Activated CD8-positive, alpha-beta memory T cell treated with anti-CD3 and anti-CD28 coated beads for 36 hours (primary cell): ENCODE measurements around the gene ERMARD. TPM values are rescaled to one million over a fixed set of nuclear protein-coding genes. Genes with fewer than 3 reads are reported as not detected.

Experiments
- CTCF ChIA-PET: fragments of 350-600 bp; sonication (Branson Sonifier 250); formaldehyde crosslinking; loops from one replicate; lab custom pipeline; 2021; ENCODE audit warnings: antibody characterized with exemption; lab: Charles Lee
- POLR2A ChIA-PET: fragments of 350-600 bp; sonication (Branson Sonifier 250); formaldehyde crosslinking; loops from one replicate; lab custom pipeline; 2021; ENCODE audit warnings: antibody characterized with exemption; lab: Charles Lee
- total RNA-seq, 2 experiments: library from RNA; stranded (reverse); gene quantifications; one replicate each; pipeline ENCODE4 v1.2.3, GENCODE V29; 2021

Gene ERMARD
- total RNA-seq, 2 experiments from 2014 or later: 24.0 to 25.1 TPM

DNA sequence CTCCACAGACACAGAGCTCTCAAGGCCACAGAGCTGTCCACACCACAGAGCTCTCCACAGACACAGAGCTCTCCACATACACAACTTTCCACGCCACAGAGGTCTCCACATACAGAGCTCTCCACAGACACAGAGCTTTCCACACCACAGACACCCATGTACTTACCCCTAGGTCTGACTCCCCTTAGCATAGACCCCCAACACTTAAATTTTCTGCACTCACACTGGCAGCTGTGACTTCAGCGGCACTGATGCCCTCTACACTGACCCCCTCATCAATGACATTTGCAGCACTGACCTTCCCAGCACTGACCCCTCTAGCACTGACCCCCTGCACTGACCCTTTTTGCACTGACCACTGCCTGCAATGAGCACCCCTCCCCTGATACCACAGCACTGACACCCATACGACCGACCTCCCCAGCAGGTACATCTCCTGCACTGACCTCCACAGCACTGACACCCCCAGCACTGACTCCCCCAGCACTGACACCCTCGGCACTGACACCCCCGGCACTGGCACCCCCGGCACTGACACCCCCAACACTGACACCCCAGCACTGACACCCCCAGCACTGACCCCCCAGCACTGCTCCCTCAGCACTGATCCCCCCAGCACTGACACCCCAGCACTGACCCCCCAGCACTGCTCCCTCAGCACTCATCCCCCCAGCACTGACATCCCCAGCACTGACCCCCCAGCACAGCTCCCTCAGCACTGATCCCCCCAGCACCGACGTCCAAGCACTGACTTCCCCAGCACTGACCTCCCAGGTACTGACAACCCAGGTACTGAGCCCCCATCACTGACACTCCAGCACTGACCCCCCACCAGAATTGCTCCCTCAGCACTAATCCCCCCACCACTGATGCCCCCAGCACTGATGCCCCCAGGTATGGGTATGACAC is 56.5 kb downstream of the ERMARD start:
- CTCF ChIA-PET: no interaction called here
- POLR2A ChIA-PET: no interaction called here

GRCh38 chr6:169808608-169808967 is 57.2 kb downstream of the ERMARD start:
- CTCF ChIA-PET: no interaction called here
- POLR2A ChIA-PET: no interaction called here

DNA sequence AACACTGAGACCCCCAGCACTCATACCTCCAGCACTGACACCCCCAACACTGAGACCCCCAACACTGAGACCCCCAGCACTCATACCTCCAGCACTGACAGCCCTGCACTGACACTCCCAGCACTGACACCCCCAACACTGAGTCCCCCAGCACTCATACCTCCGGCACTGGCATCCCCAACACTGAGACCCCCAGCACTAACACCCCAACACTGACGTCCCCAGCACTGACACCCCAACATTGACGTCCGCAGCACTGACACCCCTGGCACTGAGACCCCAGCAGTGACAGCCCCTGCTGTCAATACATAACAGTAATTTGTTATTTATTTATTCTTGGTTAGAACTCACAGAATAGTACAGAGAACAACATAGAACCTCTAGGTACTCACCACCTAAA is 58.0 kb downstream of the ERMARD start:
- POLR2A ChIA-PET: no interaction called here
- CTCF ChIA-PET: no interaction called here

DNA sequence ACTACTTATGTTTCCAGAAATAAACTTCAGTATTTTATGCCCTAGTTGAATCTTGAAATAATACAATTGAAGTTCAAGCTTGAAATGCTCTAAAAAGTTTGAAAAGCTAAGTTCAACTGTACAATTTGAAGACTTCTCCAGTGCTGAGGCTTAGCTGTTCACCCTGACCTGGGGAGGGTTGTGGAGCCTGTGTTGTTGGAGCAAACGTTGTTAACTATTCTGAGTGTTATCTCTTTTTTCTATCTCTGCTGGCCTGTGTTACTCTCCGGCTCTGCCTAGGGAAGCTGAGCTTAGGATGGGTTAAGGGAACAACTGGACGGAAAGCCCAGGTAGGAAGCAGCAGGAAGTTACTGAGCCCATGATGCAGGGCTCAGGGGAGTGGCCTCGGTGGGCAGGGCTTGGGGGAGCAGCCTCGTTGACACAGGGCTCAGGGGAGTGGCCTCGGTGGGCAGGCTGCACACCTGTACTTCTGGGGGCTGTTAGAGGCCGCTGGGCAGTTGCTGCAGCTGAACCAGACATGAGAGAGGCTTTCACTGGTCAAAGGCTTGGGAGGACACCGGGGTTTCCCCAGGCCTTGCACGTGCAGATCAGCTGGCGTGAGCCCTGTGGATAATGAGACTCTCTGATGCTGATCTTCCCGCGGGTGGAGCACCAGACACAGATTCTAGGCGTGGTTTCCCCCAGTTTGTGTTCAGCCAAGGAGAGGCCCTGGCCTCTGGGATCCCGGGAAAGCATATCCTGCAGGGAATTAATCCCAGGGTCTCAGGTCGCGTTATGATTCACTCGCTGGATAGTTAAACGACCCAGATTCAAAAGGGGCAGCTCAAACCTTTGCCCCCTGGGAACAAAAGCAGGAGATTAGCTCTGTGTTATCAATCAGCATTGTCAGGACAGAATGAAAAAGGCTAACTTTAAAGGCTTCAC is 58.9 kb downstream of the ERMARD start:
- CTCF ChIA-PET: no interaction called here
- POLR2A ChIA-PET: no interaction called here

GRCh38 chr6:169811072-169811471 is 59.6 kb downstream of the ERMARD start:
- ChIA-PET CTCF (no interaction called here), POLR2A (no interaction called here)

DNA sequence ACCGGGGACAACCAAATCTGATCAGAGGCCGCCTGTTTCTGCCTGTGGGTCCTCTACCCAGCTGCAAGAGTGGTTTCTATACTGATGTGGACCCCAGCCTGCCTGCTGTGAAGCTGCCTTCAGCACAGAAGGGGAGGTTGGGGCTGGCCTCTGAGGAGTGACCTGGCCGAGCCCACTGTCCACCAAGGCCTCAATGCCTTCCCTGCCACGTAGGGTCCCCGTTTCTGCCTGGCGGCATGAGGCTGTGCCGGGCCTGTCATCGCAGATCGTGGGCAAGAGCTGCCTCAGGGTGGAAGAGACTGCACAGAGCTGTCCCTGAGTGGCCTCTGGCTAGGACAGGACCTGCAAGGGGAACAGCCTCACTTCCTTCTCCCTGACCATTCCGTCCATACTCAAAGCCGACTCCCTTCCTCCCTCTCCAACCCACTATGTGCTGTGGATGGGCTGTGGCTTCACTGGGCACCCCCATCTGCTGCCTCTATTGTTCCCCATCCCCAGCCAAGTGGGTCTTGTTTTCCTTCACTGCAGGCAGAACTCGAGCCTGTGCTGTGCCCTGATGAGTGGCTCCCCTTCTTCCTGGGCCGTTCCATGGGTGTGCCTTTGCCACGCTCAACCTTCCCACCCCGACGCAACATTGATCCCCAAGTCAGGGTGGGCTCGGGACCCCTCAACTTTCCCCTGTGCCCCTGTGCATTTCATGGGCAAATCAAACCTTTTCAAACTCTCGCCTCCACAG is 60.3 kb downstream of the ERMARD start:
- ChIA-PET POLR2A (no interaction called here), CTCF (no interaction called here)

DNA sequence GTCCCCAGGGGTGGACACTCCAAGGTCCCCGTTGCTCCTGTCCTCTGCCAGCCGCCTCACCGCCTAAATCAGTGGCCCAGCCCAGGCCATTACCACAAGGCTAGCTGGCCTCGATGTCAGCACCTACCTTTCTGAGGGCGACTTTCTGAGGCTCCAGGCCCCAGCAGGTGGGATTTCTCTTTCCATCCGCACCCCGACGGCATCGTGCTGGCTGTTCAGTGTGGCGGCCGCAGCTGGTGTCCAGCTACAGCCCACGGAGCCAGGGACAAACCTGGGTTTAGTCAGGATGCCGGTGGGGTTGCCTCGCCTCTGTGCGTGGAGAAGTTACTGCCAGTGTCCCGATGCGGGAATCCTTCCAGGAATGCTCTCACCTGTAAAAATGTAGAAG is 60.8 kb downstream of the ERMARD start:
- CTCF ChIA-PET: no interaction called here
- POLR2A ChIA-PET: no interaction called here

DNA sequence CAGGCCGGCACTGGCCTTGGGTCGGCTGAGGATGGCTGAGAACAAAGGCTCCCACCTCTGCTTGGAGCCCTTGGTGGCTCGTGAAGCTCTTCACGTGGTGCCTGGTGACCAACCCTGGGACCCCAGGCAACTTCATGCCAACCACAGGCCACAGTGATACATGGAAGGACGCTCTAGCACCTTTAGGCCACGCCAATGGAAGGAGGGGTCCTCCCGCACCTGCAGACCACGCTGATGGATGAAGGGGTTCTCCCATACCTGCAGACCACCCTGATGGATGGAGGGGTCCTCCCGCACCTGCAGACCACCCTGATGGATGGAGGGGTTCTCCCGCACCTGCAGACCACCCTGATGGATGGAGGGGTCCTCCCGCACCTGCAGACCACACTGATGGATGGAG is 62.5 kb downstream of the ERMARD start:
- POLR2A ChIA-PET: no interaction called here
- CTCF ChIA-PET: no interaction called here

DNA sequence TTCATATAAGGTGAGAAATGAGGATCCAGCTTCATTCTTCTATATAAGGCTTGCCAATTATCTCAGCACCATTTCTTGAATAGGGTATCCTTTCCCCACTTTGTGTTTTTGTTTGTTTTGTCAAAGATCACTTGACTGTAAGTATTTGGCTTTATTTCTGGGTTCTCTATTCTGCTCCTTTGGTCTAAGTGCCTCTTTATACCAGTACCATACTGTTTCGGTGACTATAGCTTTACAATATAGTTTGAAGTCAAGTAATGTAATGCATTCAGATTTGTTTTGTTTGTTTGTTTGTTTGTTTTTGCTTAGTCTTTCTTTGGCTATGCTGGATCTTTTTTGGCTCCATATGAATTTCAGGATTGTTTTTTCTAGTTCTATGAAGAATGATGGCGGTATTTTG is 64.6 kb downstream of the ERMARD start:
- POLR2A ChIA-PET: no interaction called here

DNA sequence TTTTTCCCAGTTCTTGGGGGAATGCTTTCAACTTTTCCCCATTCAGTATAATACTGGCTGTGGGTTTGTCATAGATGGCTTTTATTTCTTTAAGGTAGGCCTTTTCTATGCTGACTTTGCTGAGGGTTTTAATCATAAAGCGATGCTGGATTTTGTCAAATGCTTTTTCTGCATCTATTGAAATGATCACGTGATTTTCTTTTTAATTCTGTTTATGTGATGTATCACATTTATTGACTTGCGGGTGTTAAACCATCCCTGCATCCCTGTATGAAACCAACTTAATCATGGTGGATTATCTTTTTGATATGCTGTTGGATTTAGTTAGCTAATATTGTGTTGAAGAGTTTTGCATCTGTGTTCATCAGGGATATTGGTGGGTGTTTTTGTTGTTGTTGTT is 65.6 kb downstream of the ERMARD start:
- POLR2A ChIA-PET: no interaction called here
- CTCF ChIA-PET: no interaction called here

More for the DNA sequence above, 64.6 kb downstream of the ERMARD start:
- CTCF ChIA-PET: no interaction called here

GRCh38 chr6:169820358-169820757 is 68.9 kb downstream of the ERMARD start:
- ChIA-PET POLR2A (no interaction called here), CTCF (no interaction called here)

- ChIA-PET POLR2A (no interaction called here), CTCF (no interaction called here)
Measured at GRCh38 chr6:169824021-169824420, 72.6 kb downstream of the ERMARD start.

DNA sequence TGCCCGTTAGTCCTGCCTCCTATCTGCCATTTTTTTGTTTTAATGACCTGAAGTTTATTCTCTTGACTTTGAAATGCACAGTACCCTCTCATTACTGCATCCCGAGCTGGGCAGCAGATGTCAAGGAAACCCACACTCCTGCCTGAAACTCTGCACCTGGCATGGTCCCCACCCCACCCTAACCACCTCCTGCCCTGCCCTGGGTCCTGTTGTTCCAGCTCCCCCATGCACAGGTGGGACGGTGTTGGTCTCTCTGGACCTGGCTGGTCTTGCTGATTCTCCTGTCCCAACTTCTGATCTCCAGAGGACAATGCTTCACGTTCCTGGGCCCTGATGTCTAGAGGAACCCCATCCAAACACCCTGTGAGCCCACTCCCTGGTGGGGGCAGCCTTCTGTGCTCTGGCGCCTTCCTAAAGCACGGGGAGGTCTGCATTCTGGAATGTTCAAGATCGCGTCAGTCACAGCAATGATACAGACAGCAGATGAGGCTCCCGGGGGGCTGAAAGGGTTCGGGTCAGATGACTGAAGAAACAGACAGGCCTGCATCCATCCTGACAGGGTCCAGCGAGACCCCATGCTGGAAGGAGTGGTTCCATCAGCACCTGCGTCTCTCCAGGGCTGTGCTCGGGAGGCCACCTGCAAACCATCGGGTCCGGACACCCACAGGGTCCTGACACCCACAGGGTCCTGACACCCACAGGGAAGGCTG is 73.6 kb downstream of the ERMARD start:
- ChIA-PET POLR2A (no interaction called here), CTCF (no interaction called here)

- ChIA-PET CTCF (no interaction called here), POLR2A (no interaction called here)
Measured at GRCh38 chr6:169825558-169826225, 74.3 kb downstream of the ERMARD start.

- CTCF ChIA-PET: no interaction called here
- POLR2A ChIA-PET: no interaction called here
Measured at GRCh38 chr6:169826697-169827096, 75.3 kb downstream of the ERMARD start.

- CTCF ChIA-PET: no interaction called here
- POLR2A ChIA-PET: no interaction called here
Measured at GRCh38 chr6:169827290-169827717, 75.9 kb downstream of the ERMARD start.

DNA sequence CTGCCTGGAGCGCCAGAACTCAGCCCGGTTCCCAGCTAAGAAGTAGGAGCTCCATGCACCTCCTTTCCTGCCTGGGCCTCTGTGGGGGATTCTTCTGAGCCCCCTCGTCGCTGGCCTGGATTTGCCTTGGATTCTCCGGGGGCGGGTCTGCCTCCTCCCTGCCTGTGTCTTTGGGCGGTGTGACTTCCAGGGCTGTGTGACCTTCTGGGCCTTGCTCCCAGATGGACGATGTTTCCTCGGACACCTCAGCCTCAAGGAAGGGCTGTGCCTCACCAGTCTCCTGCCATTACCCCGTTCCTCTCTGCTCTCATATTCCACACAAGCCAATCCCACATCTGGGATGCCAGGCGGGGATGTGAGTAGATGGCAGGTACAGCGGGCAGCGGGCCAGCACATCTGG is 76.8 kb downstream of the ERMARD start:
- ChIA-PET POLR2A (no interaction called here), CTCF (no interaction called here)

DNA sequence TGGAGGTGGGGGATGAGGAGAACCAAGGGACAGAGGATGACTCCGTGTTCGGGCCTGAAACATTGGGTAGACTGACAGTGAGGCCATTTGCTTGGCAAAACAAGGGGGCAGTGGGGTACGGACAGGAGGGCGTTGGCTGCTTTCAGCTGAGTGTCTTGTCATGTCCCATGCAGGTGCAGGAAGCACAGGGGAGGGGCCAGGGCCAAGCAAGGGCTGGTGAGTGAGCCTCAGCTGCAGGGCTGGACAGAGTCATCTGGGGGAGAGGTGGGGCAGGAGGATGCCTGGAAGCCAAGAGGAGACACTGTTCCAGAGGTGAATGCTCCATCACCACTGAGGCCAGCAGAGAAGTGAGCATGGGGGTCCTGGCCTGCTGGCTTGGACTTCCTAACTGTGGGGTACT is 78.4 kb downstream of the ERMARD start:
- CTCF ChIA-PET: no interaction called here
- POLR2A ChIA-PET: no interaction called here

DNA sequence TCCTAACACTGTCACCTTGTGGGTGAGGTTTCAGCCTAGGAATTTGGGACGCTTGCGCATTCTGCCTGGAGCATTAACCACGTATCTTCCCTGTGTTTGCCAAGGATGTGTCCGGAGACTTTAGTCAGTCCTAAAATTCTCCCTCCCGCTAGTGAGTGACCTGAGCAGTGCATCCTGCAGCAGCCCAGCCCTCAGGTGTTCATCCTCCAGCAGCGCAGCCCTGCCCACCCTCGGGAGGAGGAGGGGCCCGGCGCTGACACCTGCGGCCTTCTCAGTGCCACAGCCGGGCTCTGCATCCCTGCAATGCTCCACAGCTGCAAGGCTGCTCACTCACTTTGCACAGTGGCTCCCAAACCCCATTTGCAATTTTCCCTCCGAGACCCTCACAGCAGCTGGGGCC is 79.5 kb downstream of the ERMARD start:
- ChIA-PET POLR2A (no interaction called here), CTCF (interaction anchor here (1.1 to 1.5 kb wide), 5 partner anchors 12 to 106 kb away, joined by 3 to 4 read pairs (median 3); no protein-coding TSS in a partner anchor)
